ENCODE results near the gene ZNF609. TPM values are rescaled to one million over a fixed set of nuclear protein-coding genes. Genes with fewer than 3 reads are reported as not detected.

The ZNF609 gene
- total RNA-seq, 1 donor, result 41.5 TPM

DNA sequence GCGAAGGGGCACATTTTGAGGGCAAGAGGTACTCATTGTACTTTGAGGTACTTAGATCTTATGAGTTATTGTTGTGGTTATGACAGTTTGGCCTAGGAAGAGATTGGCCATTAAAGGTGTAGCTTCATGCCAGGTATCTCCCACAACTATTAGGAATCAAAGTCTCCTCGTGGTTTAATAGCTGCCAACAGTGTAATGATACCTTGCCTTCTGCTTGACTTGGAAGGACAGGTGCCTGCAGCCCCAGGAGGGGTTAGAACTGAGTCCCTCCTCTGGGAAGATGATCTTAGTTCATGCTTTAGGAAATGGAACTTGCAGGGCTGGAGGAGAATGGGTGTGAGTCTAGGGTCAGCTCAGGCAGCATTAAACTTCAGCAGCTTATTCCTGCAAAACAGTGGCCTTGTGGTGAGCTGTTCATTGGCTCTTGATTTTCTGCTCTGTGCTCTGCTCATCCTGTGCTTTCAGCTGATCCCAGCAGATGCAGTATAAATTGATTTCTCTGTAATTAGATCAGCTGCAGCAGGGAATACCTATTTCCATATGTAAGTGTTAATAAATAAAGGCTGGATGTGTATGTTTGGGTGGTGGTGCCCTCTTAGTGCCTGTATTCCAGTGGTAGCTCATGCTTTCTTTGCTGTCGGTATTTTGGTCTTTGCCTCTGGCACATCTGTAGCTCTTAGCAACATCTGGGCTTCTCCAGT is 40.5 kb downstream of the ZNF609 start:
- DNase-seq (ENCODE audit: low read depth in 2 of 3, low spot score in 2 of 3), result no peak

DNA sequence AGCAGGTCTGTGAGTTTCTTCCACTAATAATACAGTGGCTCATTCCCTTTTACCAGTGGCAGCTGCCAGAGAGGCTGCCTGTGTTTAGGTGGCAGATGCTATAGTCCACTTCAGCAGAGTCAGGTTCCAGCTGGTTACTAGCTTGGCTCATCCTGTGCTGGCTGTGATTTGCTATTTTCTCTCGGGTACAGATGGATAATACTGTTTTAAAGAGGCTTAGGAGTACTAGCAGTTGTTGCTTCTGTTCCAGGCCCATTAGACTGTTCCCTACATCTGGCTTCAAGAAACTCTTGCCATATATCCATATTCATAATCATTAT is 41.0 kb downstream of the ZNF609 start:
- DNase-seq (ENCODE audit: low read depth in 2 of 3, low spot score in 2 of 3), result no peak

GRCh38 chr15:64502151-64502550 is 41.8 kb downstream of the ZNF609 start:
- DNase-seq (ENCODE audit: low read depth in 2 of 3, low spot score in 2 of 3), result no peak

- peak in 1 of 3 donors; percentile 22 for DNase-seq (ENCODE audit: low read depth in 2 of 3, low spot score in 2 of 3)
Observed at GRCh38 chr15:64502551-64502950, 42.2 kb downstream of the ZNF609 start.

GRCh38 chr15:64503197-64503596 is 42.8 kb downstream of the ZNF609 start:
- DNase-seq (ENCODE audit: low read depth in 2 of 3, low spot score in 2 of 3), result no peak

DNA sequence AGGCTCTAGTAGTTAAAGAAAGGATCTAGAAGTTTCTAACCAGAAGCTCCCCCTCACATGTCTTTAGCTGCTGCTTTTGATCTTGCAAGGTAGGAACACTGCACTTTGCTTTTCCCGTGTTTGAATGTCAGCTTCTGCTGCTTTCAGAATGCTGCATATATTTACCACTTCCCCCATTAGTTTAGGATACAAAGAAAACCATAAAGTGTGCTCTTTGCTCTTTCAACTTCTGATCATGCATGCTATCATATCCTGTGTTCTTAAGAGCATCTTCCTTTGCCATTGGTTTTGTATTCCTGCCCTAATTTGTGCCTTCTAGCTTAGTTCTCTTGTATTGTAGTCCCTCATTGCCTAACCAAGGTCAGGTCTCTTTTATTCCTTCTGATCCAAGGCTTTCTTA is 43.3 kb downstream of the ZNF609 start:
- DNase-seq (ENCODE audit: low read depth in 2 of 3, low spot score in 2 of 3), result no peak

- peak in 2 of 3 donors; percentile 60 to 71 for DNase-seq (ENCODE audit: low read depth in 2 of 3, low spot score in 2 of 3)
Observed at GRCh38 chr15:64507293-64507802, 47.0 kb downstream of the ZNF609 start.

- DNase-seq (ENCODE audit: low read depth in 2 of 3, low spot score in 2 of 3), result no peak
Observed at GRCh38 chr15:64507845-64508244, 47.5 kb downstream of the ZNF609 start.

DNA sequence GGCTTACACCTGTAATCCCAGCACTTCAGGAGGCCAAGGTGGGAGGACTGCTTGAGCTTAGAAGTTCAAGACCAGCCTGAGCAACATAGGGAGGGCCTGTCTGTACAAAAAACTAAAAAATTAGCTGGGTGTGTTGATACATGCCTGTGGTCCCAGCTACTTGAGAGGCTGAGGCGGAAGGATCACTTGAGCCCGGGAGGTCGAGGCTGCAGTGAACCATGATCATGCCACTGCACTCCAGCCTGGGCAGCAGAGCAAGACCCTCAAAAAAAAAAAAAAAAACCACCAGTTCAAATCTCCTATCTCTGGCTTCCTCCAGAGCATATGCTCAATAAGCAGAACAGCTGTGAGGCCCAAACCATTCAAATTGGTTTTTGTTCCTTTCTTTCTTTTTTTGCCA is 53.4 kb downstream of the ZNF609 start:
- DNase-seq (ENCODE audit: low read depth in 2 of 3, low spot score in 2 of 3), result no peak

- DNase-seq (ENCODE audit: low read depth in 2 of 3, low spot score in 2 of 3), result no peak
Observed at GRCh38 chr15:64515196-64515595, 54.8 kb downstream of the ZNF609 start.

DNA sequence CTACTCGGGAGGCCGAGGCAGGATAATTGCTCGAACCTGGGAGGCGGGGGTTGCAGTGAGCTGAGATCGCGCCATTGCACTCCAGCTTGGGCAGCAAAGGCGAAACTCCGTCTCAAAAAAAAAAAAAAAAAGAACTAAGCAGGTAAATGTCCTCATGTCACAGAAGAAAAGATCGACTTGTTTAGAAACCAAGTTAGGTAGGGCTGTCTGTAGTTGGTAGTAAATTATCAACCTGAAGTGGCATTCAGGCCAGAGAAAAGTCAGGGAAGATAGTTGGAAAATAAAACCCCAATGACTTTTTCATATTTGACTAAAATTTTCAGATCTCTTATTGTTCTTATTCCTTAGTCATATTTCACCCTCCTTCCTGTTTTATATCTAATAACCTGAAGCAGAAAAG is 55.4 kb downstream of the ZNF609 start:
- DNase-seq (ENCODE audit: low read depth in 2 of 3, low spot score in 2 of 3), result no peak

DNA sequence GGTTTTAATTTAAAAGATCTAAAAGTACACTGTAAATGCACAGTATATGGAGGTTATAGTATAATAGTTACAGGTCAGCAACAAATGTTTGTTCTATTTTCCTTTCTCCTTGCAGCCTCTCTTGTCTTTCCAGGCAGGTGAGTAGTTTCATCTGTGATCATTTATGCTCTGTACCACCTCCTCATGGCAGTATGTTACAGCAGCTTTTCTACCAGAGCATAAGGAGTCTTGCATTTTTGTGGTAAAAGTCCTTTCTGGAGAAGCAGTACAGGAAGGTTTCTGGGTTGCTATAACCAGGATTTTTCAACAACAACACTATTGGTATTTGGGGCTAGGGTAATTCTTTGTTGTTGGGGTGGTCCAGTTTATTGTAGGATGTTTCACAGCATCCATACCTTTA is 59.5 kb downstream of the ZNF609 start:
- DNase-seq (ENCODE audit: low read depth in 2 of 3, low spot score in 2 of 3), result no peak

- DNase-seq (ENCODE audit: low read depth in 2 of 3, low spot score in 2 of 3), result no peak
Observed at GRCh38 chr15:64521201-64521600, 60.8 kb downstream of the ZNF609 start.

- peak in 2 of 3 donors; percentile 37 to 44 for DNase-seq (ENCODE audit: low read depth in 2 of 3, low spot score in 2 of 3)
Observed at GRCh38 chr15:64521726-64522164, 61.4 kb downstream of the ZNF609 start.

DNA sequence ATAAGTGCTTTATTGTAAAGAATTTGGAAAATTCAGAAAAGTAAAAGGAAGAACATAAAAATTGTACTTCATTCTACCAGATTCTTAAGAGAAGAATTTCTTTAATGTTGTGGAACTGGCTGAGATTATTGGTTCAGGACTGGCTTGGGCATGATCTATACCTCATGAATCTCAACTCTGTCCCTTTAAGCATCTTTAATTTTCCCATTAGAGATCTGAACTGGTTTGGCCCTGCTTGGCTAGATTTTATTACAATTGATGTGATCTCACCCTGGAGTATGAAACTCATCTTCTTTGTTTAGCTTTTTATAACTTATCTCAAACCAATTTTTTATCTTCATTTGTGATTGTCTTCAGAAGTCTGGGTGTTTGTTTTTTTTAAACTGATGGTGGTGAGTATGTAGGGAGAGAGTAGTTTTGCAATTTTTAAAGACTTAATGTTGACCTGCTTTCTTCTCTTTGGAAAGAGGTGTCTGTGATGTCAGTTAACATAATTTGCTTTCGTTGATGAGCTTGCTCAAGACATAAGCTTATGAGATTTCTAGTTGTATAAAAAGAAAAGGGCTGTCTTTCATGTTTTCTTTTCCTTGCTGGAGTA is 61.9 kb downstream of the ZNF609 start:
- DNase-seq (ENCODE audit: low read depth in 2 of 3, low spot score in 2 of 3), result no peak

GRCh38 chr15:64523240-64523639 is 62.9 kb downstream of the ZNF609 start:
- DNase-seq (ENCODE audit: low read depth in 2 of 3, low spot score in 2 of 3), result no peak

DNA sequence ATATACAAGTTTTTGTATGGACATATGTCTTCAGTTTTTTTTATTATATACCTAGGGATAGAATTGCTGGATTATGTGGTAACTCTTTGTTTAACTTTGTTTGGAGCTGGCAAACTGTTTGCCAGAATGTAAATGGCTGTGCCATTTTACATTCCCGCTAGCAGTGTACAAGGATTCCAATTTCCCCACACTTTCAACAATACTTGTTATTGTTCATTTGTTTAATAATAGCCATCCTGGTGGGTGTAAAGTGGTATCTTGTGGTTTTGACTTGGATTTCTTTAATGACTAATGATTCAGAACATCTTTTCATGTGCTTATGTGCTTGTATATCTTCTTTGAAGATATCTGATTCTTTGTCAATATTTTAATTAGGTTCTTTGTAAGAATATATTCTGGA is 64.4 kb downstream of the ZNF609 start:
- no peak for DNase-seq (ENCODE audit: low read depth in 2 of 3, low spot score in 2 of 3)

DNA sequence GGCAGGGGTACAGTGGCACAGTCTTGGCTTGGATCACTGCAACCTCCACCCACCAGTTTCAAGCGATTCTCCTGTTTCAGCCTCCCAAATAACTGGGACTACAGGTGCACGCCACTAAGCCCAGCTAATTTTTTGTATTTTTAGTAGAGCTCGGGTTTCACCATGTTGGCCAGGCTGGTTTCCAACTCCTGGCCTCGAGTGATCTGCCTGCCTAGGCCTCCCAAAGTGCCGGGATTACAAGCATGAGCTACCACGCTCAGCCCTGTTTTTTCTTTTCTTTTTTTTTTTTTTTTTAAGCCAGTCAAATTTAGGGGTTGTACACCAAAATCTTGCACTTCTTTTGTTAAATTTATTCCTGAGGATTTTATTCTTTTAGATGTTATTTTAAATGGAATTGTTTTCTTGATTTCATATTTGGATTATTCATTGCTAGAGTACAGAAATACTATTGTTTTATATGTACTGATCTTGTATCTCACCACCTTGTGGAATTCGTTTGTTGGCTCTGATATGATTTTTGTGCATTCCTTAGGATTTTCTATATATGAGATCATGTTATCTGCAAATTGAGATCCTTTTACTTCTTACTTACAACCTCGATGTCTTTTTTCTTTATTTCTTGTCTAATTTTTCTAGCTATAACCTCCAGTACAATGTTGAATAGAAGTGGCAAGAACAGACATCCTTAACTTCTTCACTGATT is 65.6 kb downstream of the ZNF609 start:
- DNase-seq (ENCODE audit: low read depth in 2 of 3, low spot score in 2 of 3), result no peak

DNA sequence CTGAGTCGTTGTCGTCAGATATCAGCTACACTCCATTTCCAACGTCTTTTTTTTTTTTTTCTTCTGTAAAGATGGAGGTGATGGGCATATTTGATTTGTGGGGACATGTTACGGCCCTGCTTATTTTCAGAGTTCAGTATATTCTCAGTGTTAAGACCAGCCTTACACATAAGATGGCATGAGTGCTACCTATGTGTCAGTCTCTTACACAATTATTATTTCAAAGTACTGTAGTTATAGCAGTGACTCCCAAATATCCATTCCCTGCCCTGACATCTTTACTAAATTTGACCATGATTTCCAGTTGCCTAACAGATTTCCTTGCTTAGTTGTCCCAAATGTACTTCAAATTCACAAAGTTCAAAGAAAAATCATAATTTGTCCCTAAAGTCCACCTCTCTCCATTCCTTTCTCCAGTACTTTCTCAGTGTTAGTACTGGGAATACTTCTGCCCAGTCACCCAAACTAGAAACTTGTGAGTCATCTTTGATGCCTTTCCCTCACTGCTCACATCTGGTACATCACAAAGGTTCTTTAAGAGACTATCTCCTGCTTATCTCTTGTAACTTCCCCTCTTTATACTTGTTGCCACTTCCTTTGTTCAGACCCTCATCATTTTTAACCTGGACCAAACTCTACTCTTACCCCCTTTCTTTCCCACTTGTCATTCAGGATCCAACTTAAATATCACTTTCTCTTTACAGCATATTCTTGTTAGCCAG is 67.0 kb downstream of the ZNF609 start:
- DNase-seq (ENCODE audit: low read depth in 2 of 3, low spot score in 2 of 3), result no peak

DNA sequence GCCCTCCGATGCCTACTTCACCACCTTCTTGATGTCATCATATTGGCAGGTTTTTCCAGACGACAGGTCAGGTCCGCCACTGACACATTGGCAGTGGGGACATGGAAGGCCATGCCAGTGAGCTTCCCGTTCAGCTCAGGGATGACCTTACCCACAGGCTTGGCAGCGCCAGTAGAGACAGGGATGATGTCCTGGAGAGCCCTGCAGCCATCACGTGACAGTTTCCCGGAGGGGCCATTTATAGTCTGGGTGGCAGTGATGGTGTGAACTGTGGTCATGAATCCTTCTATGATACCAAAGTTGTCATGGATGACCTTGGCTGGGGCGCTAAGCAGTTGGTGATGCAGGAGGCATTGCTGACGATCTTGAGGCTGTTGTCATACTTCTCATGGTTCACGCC is 68.5 kb downstream of the ZNF609 start:
- DNase-seq (ENCODE audit: low read depth in 2 of 3, low spot score in 2 of 3), result no peak

DNA sequence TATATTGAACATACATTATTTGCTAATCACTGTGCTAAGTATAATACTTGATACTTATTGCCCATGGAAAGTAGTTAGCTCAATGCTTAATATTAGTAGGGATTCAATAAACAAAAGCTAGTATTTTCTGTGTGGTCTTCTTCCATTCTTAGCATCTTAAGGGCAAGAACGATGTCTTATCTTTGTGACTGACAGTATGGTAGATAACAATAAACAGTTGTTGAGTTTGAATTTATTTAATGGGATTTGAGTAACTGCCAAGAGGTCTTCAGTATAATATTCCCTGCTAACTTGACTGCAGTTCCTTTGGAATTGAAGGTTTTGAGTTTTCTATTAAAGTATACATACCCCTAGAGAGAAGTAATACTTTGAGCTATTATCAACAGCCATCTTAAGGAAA is 70.1 kb downstream of the ZNF609 start:
- DNase-seq (ENCODE audit: low read depth in 2 of 3, low spot score in 2 of 3), result no peak
